ENCODE measurements around the gene ODAD2.

- no peak for TF ChIP-seq POLR2A (IDR thresholded peaks at IDR 0.05)
- no peak for TF ChIP-seq CTCF (IDR thresholded peaks at IDR 0.05)
These were observed 166.1 kb downstream of the ODAD2 start for GRCh38 chr10:27832826-27833225.
